ENCODE data around the gene SLC6A20. TPM values are rescaled to one million over a fixed set of nuclear protein-coding genes. Genes with fewer than 3 reads are reported as not detected.
A peak's percentile ranks its signal among the peaks of the same experiment; 100 is the strongest.
"Not testable (repeated sequence)": the region's sequence is repeated elsewhere in the genome, so short reads cannot be mapped to it uniquely, and the experiment has no call there.

SLC6A20 gene
- total and polyA plus RNA-seq, 2 experiments from 2014 or later = 0.20 to 0.39 TPM

- Histone ChIP-seq H3K27ac (no peak overlapping the region), H3K4me3 (no peak overlapping the region), H3K4me1 (ENCODE audit: low read depth) (peaks cover 20% of the 10 kb centered on the region), H3K9me3 (ENCODE audit: low read depth) (no peaks in the 10 kb centered on the region), H3K27me3 (no peaks in the 10 kb centered on the region), H3K36me3 (no peaks in the 10 kb centered on the region)
- DNase-seq (ENCODE audit: low read depth in 1 of 2, low spot score in 1 of 2) = no peak
- TF ChIP-seq CTCF (IDR thresholded peaks at IDR 0.05; ENCODE audit: low read depth, low read length) = no peak
These were observed 41.9 kb downstream of the SLC6A20 start for GRCh38 chr3:45754461-45754860.

GRCh38 chr3:45753095-45753494, 43.2 kb downstream of the SLC6A20 start:
- DNase-seq (ENCODE audit: low read depth in 1 of 2, low spot score in 1 of 2) = no peak
- Histone ChIP-seq H3K36me3 (no peaks in the 10 kb centered on the region), H3K9me3 (ENCODE audit: low read depth) (no peaks in the 10 kb centered on the region), H3K27me3 (no peaks in the 10 kb centered on the region), H3K4me1 (ENCODE audit: low read depth) (peaks cover 20% of the 10 kb centered on the region), H3K27ac (no peak overlapping the region), H3K4me3 (no peak overlapping the region)
- no peak for TF ChIP-seq CTCF (IDR thresholded peaks at IDR 0.05; ENCODE audit: low read depth, low read length)

GRCh38 chr3:45751537-45752242, 44.6 kb downstream of the SLC6A20 start:
- Histone ChIP-seq H3K4me1 (ENCODE audit: low read depth) (peaks cover 10% of the 10 kb centered on the region), H3K27ac (no peak overlapping the region), H3K36me3 (no peaks in the 10 kb centered on the region), H3K9me3 (ENCODE audit: low read depth) (no peaks in the 10 kb centered on the region), H3K27me3 (no peaks in the 10 kb centered on the region), H3K4me3 (no peak overlapping the region)
- no peak for TF ChIP-seq CTCF (IDR thresholded peaks at IDR 0.05; ENCODE audit: low read depth, low read length)
- DNase-seq (ENCODE audit: low read depth in 1 of 2, low spot score in 1 of 2) = no peak

- no peak for TF ChIP-seq CTCF (IDR thresholded peaks at IDR 0.05; ENCODE audit: low read depth, low read length)
- DNase-seq (ENCODE audit: low read depth in 1 of 2, low spot score in 1 of 2) = no peak
These were observed 46.5 kb downstream of the SLC6A20 start for GRCh38 chr3:45749880-45750279.

DNA sequence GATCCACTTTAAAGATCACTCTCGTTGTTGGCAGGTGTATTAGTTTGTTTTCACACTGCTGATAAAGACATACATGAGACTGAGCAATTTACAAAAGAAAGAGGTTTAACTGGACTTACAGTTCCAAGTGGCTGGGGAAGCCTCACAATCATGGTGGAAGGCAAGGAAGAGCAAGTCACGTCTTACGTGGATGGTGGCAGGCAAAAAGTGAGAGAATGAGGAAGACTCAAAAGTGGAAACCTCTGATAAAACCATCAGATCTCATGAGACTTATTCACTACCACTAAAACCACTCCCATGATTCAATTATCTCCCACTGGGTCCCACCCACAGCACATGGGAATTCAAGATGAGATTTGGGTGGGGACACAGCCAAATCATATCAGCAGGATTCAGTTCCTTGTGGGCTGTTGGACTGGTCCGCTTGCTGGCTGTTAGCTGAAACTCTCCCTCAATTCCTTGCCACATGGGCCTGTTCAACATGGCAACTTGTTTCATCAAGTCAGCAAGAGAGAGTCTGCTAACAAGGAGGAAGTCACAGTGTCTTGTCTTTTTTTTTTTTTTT, 47.2 kb downstream of the SLC6A20 start:
- not testable (repeated sequence) for H3K27me3 ChIP-seq; H3K27ac ChIP-seq; H3K9me3 ChIP-seq (ENCODE audit: low read depth); DNase-seq (ENCODE audit: low read depth in 1 of 2, low spot score in 1 of 2); H3K4me1 ChIP-seq (ENCODE audit: low read depth); H3K4me3 ChIP-seq
- peaks cover 16% of the 10 kb centered on the region for H3K36me3 ChIP-seq

More at GRCh38 chr3:45749880-45750279, 46.5 kb downstream of the SLC6A20 start:
- Histone ChIP-seq H3K9me3 (ENCODE audit: low read depth) (no peaks in the 10 kb centered on the region), H3K4me3 (no peak overlapping the region), H3K27ac (no peak overlapping the region), H3K36me3 (peaks cover 14% of the 10 kb centered on the region), H3K27me3 (no peaks in the 10 kb centered on the region), H3K4me1 (ENCODE audit: low read depth) (no peaks in the 10 kb centered on the region)

GRCh38 chr3:45748068-45748467, 48.3 kb downstream of the SLC6A20 start:
- H3K4me1 ChIP-seq (ENCODE audit: low read depth) = no peaks in the 10 kb centered on the region
- H3K27ac ChIP-seq = peak overlapping the region; percentile 8
- no peaks in the 10 kb centered on the region for H3K9me3 ChIP-seq (ENCODE audit: low read depth)
- H3K27me3 ChIP-seq = no peaks in the 10 kb centered on the region
- H3K4me3 ChIP-seq = no peak overlapping the region
- H3K36me3 ChIP-seq = peaks cover 26% of the 10 kb centered on the region
- no peak for TF ChIP-seq CTCF (IDR thresholded peaks at IDR 0.05; ENCODE audit: low read depth, low read length)
- no peak for DNase-seq (ENCODE audit: low read depth in 1 of 2, low spot score in 1 of 2)

All from cardiac muscle cell (in vitro differentiated cells and primary cell).